HG03442 (cell line): ENCODE measurements around the gene NCOA1.
"Not testable (repeated sequence)": the region's sequence is repeated elsewhere in the genome, so short reads cannot be mapped to it uniquely, and the experiment has no call there.

ENCODE experiments used
- ATAC-seq: cut with Tn5 transposase; IDR thresholded peaks from one replicate; pipeline ENCODE4 v1.9.1; 2021; ENCODE audit warnings: mild to moderate bottlenecking, moderate library complexity; ENCODE audit not compliant: unreplicated experiment

Gene NCOA1

GRCh38 chr2:24490690-24491541 lies at the start of gene NCOA1:
Gene NCOA1, plus strand, starts transcription at chr2:24491254. Its CDS starts 167,424 bp downstream, at chr2:24658678.
- peak; percentile 66 for ATAC-seq

DNA sequence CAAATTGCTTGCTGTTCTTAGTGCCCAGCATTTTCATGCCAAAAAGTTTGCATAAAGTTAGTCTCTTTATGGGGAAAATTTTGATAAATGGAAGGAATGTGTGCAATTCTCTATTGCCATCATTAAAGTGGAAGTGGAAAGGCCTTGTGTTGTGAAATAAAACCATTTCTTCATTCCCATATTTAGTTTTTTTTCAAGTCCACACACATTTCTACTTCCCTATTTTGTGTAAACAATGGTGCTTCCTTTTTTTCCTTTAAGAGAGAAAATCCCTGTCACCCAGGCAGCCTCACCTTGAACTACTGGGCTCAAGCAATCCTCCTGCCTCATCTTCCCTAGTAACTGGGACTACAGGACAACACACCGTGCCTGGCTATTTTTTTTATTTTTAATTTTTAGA lies 42.3 kb upstream of the NCOA1 start:
- no peak for ATAC-seq

- no peak for ATAC-seq
Measured at GRCh38 chr2:24449344-24449743, 41.7 kb upstream of the NCOA1 start.

DNA sequence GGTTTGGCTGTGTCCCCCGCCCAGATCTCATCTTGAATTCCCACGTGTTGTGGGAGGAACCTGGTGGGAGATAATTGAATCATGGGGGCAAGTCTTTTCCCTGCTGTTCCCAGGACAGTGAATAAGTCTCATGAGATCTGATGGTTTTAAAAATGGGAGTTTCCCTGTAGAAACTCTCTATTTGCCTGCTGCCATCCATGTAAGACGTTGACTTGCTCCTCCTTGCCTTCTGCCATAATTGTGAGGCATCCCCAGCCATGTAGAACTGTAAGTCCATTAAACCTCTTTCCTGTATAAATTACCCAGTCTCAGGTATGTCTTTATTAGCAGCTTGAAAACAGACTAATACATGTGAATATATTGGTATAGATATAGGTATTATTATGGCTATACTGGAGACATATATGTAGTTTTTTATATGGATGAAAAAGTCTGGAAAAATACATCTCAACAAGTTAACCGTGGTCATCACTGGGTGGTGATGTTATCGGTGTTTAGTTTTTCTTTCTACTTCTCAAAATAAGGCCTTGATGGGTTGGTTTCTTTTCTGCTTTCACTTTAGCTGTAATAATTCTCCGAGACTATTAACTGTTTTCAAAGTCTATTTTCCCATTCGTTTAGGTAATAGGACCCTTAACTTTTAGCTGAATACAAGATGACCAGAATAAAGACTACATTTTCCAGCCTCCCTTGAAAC lies 39.1 kb upstream of the NCOA1 start:
- ATAC-seq = no peak

DNA sequence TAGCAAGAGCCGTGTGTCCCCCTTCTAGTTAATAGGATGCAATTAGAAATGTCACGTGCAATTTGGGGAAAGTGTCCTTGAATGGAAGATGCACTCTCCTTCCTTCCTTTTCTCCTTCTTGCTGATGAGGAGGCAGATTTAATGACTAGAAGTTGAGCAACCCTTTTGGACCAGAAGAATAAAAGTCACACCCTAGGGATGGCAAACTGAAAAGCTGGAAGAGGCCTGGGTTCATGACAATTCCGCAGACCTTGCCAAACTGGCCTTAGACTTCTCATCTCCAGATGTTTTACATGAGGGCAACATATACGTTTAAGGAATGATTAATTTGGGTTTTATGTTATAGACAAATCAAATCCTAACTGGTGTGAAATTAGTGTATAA lies 38.6 kb upstream of the NCOA1 start:
- no peak for ATAC-seq

DNA sequence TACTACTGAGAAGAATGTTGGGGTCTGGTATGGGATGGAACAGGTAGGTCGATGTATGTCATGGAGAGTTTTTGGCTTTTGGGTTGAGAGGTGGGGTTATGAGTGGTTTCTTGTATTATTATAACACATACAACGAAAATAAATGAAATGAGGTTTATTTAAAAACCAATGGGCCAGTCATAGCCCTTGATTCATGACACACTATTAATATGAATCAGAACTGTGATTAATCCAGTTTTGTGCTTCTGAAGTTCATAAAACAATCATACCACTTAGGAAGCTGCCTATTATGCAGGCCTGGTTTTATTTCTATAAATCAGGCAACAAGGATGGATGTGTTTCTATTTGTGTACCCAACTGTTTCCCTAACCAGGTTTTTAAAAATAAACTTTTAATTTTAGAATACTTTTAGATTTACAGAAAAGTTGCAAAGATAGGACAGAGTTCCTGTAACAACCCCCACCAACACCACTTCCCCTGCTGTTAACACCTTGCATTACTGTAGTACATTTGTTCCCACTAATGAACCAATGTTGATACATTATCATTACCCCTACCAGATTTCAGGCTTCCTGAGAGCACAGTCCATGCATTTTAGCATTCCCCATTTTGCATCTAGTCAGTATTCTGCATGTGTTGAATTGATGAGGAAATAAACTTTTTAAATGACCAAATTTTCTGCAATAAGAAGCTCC lies 37.5 kb upstream of the NCOA1 start:
- no peak for ATAC-seq

GRCh38 chr2:24454294-24454693 lies 36.8 kb upstream of the NCOA1 start:
- ATAC-seq = no peak

GRCh38 chr2:24456599-24457556 lies 34.2 kb upstream of the NCOA1 start:
- ATAC-seq = no peak

DNA sequence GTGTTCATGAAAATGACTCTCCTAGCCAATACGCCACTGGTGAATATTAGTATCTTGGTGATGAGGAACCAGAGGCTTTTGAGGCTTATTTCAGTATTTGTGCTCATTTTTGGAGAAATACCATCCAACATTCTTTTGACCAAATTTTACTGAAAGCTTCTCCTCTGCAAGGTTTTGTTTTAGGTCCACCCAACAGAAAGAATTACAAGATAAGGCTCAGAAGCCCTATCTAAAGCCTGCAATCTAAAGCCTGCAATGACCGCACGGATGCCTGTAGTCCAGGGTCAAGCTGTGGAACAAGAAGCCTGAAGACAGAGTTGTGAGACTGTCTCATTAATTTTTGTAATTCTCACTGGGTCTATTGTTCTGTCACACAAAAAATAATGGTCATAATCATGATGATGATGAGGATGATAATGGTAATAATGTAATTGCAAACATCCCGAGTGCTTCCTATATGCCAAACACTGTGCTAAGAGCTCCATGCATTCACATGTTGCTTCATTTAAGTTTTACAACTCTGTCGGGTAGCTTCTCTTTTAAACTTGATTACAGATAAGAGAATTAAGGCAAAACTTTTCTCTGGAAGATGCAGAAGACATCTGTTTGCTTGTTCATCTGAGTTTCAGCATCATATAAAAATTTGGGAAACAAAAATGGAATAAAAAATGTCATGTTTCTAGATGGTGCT lies 33.2 kb upstream of the NCOA1 start:
- no peak for ATAC-seq

- ATAC-seq = no peak
Measured at GRCh38 chr2:24459224-24460161, 31.6 kb upstream of the NCOA1 start.

DNA sequence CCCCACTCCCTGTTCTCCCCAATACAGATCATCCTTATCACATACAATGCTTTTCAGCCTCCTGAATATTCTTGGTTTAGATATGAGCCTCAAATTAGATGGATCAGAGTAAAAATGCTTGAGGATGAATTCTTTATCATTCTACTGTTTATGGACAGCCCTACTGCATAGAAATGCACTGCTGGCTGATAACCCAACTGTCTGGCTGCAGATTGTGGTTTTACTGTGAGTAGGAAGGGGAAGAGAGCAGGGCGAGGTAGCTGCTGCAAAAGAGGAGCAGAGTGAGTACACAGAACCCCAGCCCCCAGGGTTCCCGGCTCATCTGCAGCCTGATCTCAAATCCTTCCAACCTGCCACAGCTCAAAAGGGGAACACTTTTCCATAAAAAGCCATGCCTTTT lies 29.4 kb upstream of the NCOA1 start:
- ATAC-seq = no peak

DNA sequence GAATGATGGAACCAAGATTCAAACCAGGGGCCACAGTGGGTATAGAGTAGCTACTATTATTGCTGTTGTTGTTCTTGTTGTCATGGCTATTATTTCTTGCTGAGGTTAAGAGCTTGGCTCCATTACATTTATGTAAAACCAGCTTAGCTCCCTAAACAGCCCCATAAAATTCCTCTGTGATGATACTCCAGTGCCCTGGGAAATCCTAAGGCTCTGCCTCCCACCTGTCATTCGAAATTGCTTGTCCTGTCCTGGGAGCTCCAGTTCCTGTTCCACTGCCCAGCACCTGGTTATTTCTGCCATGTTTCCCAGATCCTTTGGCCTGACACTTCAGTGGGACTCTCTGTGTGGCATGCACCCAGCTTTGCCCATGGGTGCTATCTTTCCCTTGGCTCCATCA lies 27.8 kb upstream of the NCOA1 start:
- ATAC-seq = no peak

GRCh38 chr2:24466871-24467870 lies 23.9 kb upstream of the NCOA1 start:
- no peak for ATAC-seq

DNA sequence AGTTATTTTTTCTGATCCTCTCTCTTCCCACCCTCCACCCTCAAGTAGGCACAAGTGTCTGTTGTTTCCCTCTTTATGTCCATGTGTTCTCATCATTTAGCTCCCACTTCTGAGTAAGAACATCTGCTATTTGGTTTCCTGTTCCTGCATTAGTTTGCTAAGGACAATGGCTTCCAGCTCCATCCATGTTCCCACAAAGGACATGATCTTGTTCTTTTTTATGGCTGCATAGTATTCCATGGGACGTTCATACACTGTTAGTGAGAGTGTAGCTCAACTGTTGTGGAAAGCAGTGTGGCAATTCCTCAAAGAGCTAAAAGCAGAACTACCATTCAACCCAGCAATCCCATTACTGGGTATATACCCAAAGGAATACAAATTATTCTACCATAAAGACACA lies 22.6 kb upstream of the NCOA1 start:
- ATAC-seq = not testable (repeated sequence)

DNA sequence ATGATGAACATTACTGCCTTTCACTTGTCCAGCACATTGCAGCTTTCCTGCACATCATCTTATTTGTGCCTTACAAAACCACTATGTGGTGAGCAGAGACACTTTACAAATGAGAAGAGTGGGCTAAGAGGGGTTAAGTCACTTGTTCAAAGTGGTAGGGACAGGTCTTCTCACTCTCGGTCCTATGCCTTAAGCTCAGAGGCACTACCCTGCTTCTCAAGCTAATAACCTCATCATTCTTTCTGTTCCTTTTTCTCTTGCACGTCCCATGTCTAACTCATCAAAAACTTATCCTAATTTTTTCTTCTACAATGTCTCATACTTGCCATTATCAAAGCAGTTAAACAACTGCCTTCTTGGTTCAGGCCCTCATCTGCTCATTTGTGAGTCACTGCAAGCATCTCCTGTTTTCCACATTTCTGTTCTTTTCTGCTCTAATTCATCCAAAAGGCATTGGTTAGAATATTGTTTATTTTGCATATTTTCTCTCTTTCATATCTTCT lies 21.9 kb upstream of the NCOA1 start:
- ATAC-seq = no peak

DNA sequence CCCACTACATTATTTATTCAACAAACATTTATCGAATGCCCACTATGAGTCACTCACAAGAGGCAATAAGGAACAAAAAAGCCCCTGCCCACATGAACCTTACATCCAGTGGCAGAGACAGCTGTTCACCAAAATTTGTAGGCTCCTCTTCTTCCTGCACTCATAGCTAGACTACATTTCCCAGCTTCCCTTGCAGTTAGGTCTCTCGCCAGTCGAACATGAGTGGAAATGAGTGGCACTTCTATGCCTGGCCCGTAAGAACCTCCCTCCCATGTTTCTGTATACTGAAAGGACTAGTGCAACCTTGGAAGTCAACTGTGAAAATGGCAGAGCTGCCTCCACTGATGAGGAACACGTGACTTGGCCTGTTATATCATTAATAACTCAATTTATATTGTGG lies 19.4 kb upstream of the NCOA1 start:
- no peak for ATAC-seq

GRCh38 chr2:24472416-24472815 lies 18.6 kb upstream of the NCOA1 start:
- no peak for ATAC-seq

DNA sequence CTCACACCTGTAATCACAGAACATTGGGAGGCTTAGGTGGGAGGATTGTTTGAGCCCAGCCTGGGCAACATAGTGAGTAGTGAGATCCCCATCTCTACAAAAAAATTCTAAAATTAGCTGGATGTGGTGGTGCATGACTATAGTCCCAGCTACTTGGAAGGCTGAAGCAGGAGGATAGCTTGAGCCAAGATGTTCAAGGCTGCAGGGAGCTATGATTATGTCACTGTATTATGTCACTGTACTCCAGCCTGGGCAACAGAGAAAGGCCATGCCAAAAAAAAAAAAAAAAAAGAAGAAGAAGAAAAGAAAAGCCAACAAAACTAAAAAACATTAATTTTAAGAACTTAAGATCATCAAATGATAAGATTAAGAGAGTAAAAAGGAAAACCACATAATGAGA lies 17.4 kb upstream of the NCOA1 start:
- ATAC-seq = no peak
